ENCODE data around the gene NMRK1. TPM values are rescaled to one million over a fixed set of nuclear protein-coding genes. Genes with fewer than 3 reads are reported as not detected.

NMRK1 gene
- total and polyA plus RNA-seq, 8 donors: 1.2 to 73.3 (median 19.3) TPM

GRCh38 chr9:75067894-75068293 lies 20.1 kb downstream of the NMRK1 start:
- WGBS, 5 donors: 73 to 99% (median 88%) methylated on average over 4 of the region's 4 CpGs

GRCh38 chr9:75065510-75065909 lies 22.4 kb downstream of the NMRK1 start:
- H3K27me3 ChIP-seq: no peaks in the 10 kb centered on the region

More at GRCh38 chr9:75067894-75068293, 20.1 kb downstream of the NMRK1 start:
- intact Hi-C loops (cut with DNase I; ENCODE audit: low total_unique reads): no loop called here
- no peak for TF ChIP-seq POLR2A (IDR thresholded peaks at IDR 0.05)
- no peak for TF ChIP-seq POLR2AphosphoS5 (IDR thresholded peaks at IDR 0.05)
- TF ChIP-seq CTCF (IDR thresholded peaks at IDR 0.05): no peak
- TF ChIP-seq EP300 (IDR thresholded peaks at IDR 0.05): no peak
- Histone ChIP-seq H3K36me3 (peaks cover 7 to 52% (median 42%) of the 10 kb centered on the region in 4 donors), H3K9me3 (no peaks in the 10 kb centered on the region), H3K27me3 (no peaks in the 10 kb centered on the region), H3K27ac (no peak overlapping the region), H3K4me1 (peaks cover 0 to 9% (median 3%) of the 10 kb centered on the region in 4 donors), H3K4me3 (no peak overlapping the region)
- no peak for DNase-seq

GRCh38 chr9:75064307-75065025 lies 23.5 kb downstream of the NMRK1 start:
- H3K27me3 ChIP-seq: no peaks in the 10 kb centered on the region
- peak in 1 of 2 donors; percentile 24 for DNase-seq
- 81 to 95% (median 90%) methylated on average over 2 of the region's 2 CpGs for WGBS, 5 donors
- H3K36me3 ChIP-seq: peaks cover 11 to 73% (median 60%) of the 10 kb centered on the region in 4 donors
- H3K27ac ChIP-seq: peak overlapping the region in 1 of 5 donors; percentile 23
- H3K4me3 ChIP-seq: no peak overlapping the region
- intact Hi-C loops (cut with DNase I; ENCODE audit: low total_unique reads): no loop called here
- no peaks in the 10 kb centered on the region for H3K9me3 ChIP-seq
- no peak for TF ChIP-seq CTCF (IDR thresholded peaks at IDR 0.05)
- no peak for TF ChIP-seq POLR2A (IDR thresholded peaks at IDR 0.05)
- H3K4me1 ChIP-seq: peaks cover 0 to 9% (median 3%) of the 10 kb centered on the region in 4 donors

More at GRCh38 chr9:75065510-75065909, 22.4 kb downstream of the NMRK1 start:
- H3K4me1 ChIP-seq: peaks cover 0 to 9% (median 3%) of the 10 kb centered on the region in 4 donors
- H3K9me3 ChIP-seq: no peaks in the 10 kb centered on the region
- 52 to 96% (median 93%) methylated on average over 2 of the region's 2 CpGs for WGBS, 5 donors
- intact Hi-C loops (cut with DNase I; ENCODE audit: low total_unique reads): no loop called here
- no peak overlapping the region for H3K27ac ChIP-seq
- H3K36me3 ChIP-seq: peaks cover 11 to 75% (median 58%) of the 10 kb centered on the region in 4 donors
- no peak overlapping the region for H3K4me3 ChIP-seq
- no peak for TF ChIP-seq POLR2AphosphoS5 (IDR thresholded peaks at IDR 0.05)
- no peak for TF ChIP-seq EP300 (IDR thresholded peaks at IDR 0.05)
- TF ChIP-seq POLR2A (IDR thresholded peaks at IDR 0.05): no peak
- TF ChIP-seq CTCF (IDR thresholded peaks at IDR 0.05): no peak
- no peak for DNase-seq

- intact Hi-C loops (cut with DNase I; ENCODE audit: low total_unique reads): no loop called here
- Histone ChIP-seq H3K4me3 (no peak overlapping the region), H3K4me1 (peaks cover 0 to 9% (median 3%) of the 10 kb centered on the region in 4 donors), H3K27me3 (no peaks in the 10 kb centered on the region), H3K36me3 (peaks cover 11 to 66% (median 56%) of the 10 kb centered on the region in 4 donors), H3K27ac (peak overlapping the region in 1 of 5 donors; percentile 23), H3K9me3 (no peaks in the 10 kb centered on the region)
- DNase-seq: no peak
- 78 to 93% (median 83%) methylated on average over 1 of the region's 1 CpG for WGBS, 5 donors
- TF ChIP-seq POLR2AphosphoS5 (IDR thresholded peaks at IDR 0.05): no peak
- TF ChIP-seq CTCF (IDR thresholded peaks at IDR 0.05): no peak
- no peak for TF ChIP-seq EP300 (IDR thresholded peaks at IDR 0.05)
- TF ChIP-seq POLR2A (IDR thresholded peaks at IDR 0.05): no peak
These were observed 24.2 kb downstream of the NMRK1 start for GRCh38 chr9:75063556-75064305.

Measured in stomach (tissue), 9 donors.